PC-3 (cell line): ENCODE data around the gene TREML1. TPM values are rescaled to one million over a fixed set of nuclear protein-coding genes. Genes with fewer than 3 reads are reported as not detected.
A peak's percentile ranks its signal among the peaks of the same experiment; 100 is the strongest.
"Not testable (repeated sequence)": the region's sequence is repeated elsewhere in the genome, so short reads cannot be mapped to it uniquely, and the experiment has no call there.

Experiments
- ATAC-seq: fragments of 200-7000 bp; cut with Tn5 transposase; 2 replicates; pipeline ENCODE4 v1.9.1; 2020; ENCODE audit warnings: mild to moderate bottlenecking, moderate library complexity
- BruUV-seq: library from RNA; stranded (reverse); fragments of 400-500 nt; replicated peaks from 2 replicates; lab custom pipeline; 2021; lab: Mats Ljungman, UMichigan
- CTCF ChIA-PET: fragments of 300-600 bp; sonication (Branson Sonifier 250); formaldehyde crosslinking; loops from one replicate; lab custom pipeline; 2022; ENCODE audit warnings: antibody characterized with exemption; lab: Charles Lee
- POLR2A ChIA-PET: fragments of 300-600 bp; sonication (Branson Sonifier 250); formaldehyde crosslinking; loops from one replicate; lab custom pipeline; 2022; ENCODE audit warnings: antibody characterized with exemption; ENCODE audit not compliant: unreplicated experiment; lab: Charles Lee
- DNase-seq: peaks from one replicate; pipeline ENCODE4 v3.0.0-alpha.2; 2015
- H2AFZ ChIP-seq: fragments of 300-600 bp; sonication (generic); 2 replicates; pipeline ENCODE4 v1.6.0; 2016; ENCODE audit warnings: antibody characterized with exemption, low read length
- H3F3A ChIP-seq: fragments of 300-600 bp; sonication (generic); one replicate; pipeline ENCODE4 v1.6.0; 2017; ENCODE audit warnings: antibody characterized with exemption, low read length, control low read depth, mild to moderate bottlenecking; ENCODE audit not compliant: unreplicated experiment
- H3K27ac ChIP-seq: fragments of 300-600 bp; sonication (generic); 2 replicates; pipeline ENCODE4 v1.5.1; 2016; ENCODE audit warnings: mild to moderate bottlenecking, low read length
- H3K27me3 ChIP-seq: fragments of 300-600 bp; sonication (generic); 2 replicates; pipeline ENCODE4 v1.6.1; 2016; ENCODE audit warnings: low read length, mixed read lengths
- H3K36me3 ChIP-seq: fragments of 300-600 bp; sonication (generic); 2 replicates; pipeline ENCODE4 v1.6.1; 2016; ENCODE audit warnings: low read depth, mixed run types, low read length, mixed read lengths
- H3K4me1 ChIP-seq: fragments of 300-600 bp; sonication (generic); 2 replicates; pipeline ENCODE4 v1.5.1; 2016; ENCODE audit warnings: low read length; ENCODE audit not compliant: insufficient read depth
- H3K4me2 ChIP-seq: fragments of 300-600 bp; sonication (generic); 2 replicates; pipeline ENCODE4 v1.6.0; 2016; ENCODE audit warnings: low read length
- H3K4me3 ChIP-seq: fragments of 300-600 bp; sonication (generic); 2 replicates; pipeline ENCODE4 v1.5.1; 2016; ENCODE audit warnings: mild to moderate bottlenecking, low read length, mixed read lengths
- H3K79me2 ChIP-seq: fragments of 300-600 bp; sonication (generic); 2 replicates; pipeline ENCODE4 v1.6.1; 2017; ENCODE audit warnings: low read length, mixed read lengths
- H3K9ac ChIP-seq: fragments of 300-600 bp; sonication (generic); 2 replicates; pipeline ENCODE4 v1.6.0; 2016; ENCODE audit warnings: mild to moderate bottlenecking, low read length
- H3K9me2 ChIP-seq: fragments of 300-600 bp; sonication (generic); replicated peaks from 2 replicates; pipeline ENCODE4 v1.6.1; 2016; ENCODE audit warnings: mixed run types, low read length, mixed read lengths
- H3K9me3 ChIP-seq: fragments of 300-600 bp; sonication (generic); 2 replicates; pipeline ENCODE4 v1.6.1; 2016; ENCODE audit warnings: low read length, mixed read lengths
- H4K20me1 ChIP-seq: fragments of 300-600 bp; sonication (generic); 2 replicates; pipeline ENCODE4 v1.6.1; 2016; ENCODE audit warnings: low read length, mixed read lengths
- CTCF ChIP-seq: fragments of 300-600 bp; sonication (generic); conservative IDR thresholded peaks from 2 replicates; pipeline ENCODE4 v1.5.1; 2017; ENCODE audit warnings: antibody characterized with exemption, low read depth, mild to moderate bottlenecking, low read length
- EZH2 ChIP-seq: fragments of 300-600 bp; sonication (generic); IDR thresholded peaks from one replicate; pipeline ENCODE4 v1.6.1; 2017; ENCODE audit warnings: antibody characterized with exemption, mild to moderate bottlenecking, low read length; ENCODE audit not compliant: unreplicated experiment
- EZH2phosphoT487 ChIP-seq: fragments of 300-600 bp; sonication (generic); IDR thresholded peaks from 2 replicates; pipeline ENCODE4 v1.6.1; 2018; ENCODE audit warnings: mild to moderate bottlenecking, antibody characterized with exemption, low read length, borderline replicate concordance
- intact Hi-C: fragments of 100-400 bp; cut with micrococcal nuclease; formaldehyde crosslinking; loops from 2 replicates; pipeline ENCODE4 v1.9.0; 2023
- total RNA-seq: library from RNA; depleted of rRNA; stranded (reverse); fragments of >200 nt; gene quantifications from 2 replicates; pipeline ENCODE4 v1.2.3, GENCODE V29; 2014

The TREML1 gene
- total RNA-seq, 1 experiment from 2014 or later: not detected

DNA sequence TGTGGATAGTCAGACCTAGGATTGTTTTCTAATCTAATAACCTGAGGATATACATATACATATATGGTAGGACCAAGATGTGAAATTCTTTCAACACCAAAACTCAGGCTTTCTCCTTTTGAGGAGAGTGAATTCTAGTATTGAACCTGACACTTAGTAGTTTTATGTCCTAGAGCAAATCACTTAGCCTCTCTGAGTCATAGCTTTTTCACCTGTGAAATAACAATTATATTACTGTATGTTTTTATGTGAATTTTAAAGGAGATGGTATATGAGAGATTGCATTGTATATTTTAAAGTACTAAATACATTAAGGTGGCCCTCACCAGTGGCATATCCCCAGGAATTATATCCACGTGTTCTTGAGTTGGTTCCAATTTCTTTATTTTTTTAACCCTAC, 34.6 kb downstream of the TREML1 start:
- no peak for TF ChIP-seq CTCF
- TF ChIP-seq EZH2: no peak
- no peak for TF ChIP-seq EZH2phosphoT487
- Histone ChIP-seq H3K27ac (no peak overlapping the region), H2AFZ (no peak overlapping the region), H3K4me2 (no peak overlapping the region), H3K27me3 (no peaks in the 10 kb centered on the region), H3K4me3 (no peak overlapping the region), H3K79me2 (no peaks in the 10 kb centered on the region), H3K9me2 (no peaks in the 10 kb centered on the region), H3K36me3 (no peaks in the 10 kb centered on the region), H3K4me1 (no peaks in the 10 kb centered on the region), H3K9me3 (no peaks in the 10 kb centered on the region), H4K20me1 (no peaks in the 10 kb centered on the region), H3F3A (no peaks in the 10 kb centered on the region), H3K9ac (no peak overlapping the region)
- no peak for DNase-seq
- BruUV-seq: no TSS peak
- POLR2A ChIA-PET: no interaction called here
- CTCF ChIA-PET: no interaction called here
- ATAC-seq: peak; percentile 53
- intact Hi-C loops: no loop called here

- H3K9ac ChIP-seq, H3K27me3 ChIP-seq, H2AFZ ChIP-seq, POLR2A ChIA-PET, H3K4me2 ChIP-seq, ATAC-seq, CTCF ChIA-PET, H3K9me2 ChIP-seq, H3K36me3 ChIP-seq, intact Hi-C loops, DNase-seq, H3F3A ChIP-seq, H3K27ac ChIP-seq, H3K79me2 ChIP-seq, H4K20me1 ChIP-seq, BruUV-seq, H3K9me3 ChIP-seq, H3K4me3 ChIP-seq, H3K4me1 ChIP-seq: not testable (repeated sequence)
Observed at GRCh38 chr6:41115027-41115426, 39.1 kb downstream of the TREML1 start.

DNA sequence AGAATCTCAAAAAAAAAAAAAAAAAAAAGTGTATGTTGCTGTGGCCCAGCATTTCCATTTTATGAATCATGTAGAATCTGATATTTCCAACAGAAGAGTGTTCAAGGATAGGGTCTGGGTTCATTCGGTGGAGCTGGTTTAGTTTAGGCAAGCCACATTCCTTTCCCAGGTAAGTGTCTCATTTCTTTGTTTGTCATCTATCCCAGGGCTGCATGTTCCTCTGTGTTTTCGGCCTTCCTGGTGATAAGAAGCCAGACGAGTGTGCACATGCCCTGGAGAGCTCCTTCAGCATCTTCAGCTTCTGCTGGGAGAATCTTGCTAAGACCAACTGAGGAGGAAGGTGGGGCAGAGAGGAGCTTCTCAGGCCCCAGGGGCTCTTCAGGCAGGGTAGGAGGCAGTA, 43.1 kb downstream of the TREML1 start:
- no peak overlapping the region for H3K4me3 ChIP-seq
- no peak for ATAC-seq
- no peak for TF ChIP-seq EZH2phosphoT487
- no peak for TF ChIP-seq CTCF
- TF ChIP-seq EZH2: no peak
- no TSS peak for BruUV-seq
- intact Hi-C loops: no loop called here
- H3K36me3 ChIP-seq: no peaks in the 10 kb centered on the region
- no peaks in the 10 kb centered on the region for H4K20me1 ChIP-seq
- H3K79me2 ChIP-seq: no peaks in the 10 kb centered on the region
- no peak overlapping the region for H3K9ac ChIP-seq
- H3K9me2 ChIP-seq: no peaks in the 10 kb centered on the region
- no peaks in the 10 kb centered on the region for H3K4me1 ChIP-seq
- H3K27ac ChIP-seq: no peak overlapping the region
- H3K27me3 ChIP-seq: no peaks in the 10 kb centered on the region
- H3F3A ChIP-seq: no peaks in the 10 kb centered on the region
- H3K9me3 ChIP-seq: no peaks in the 10 kb centered on the region
- H2AFZ ChIP-seq: no peak overlapping the region
- CTCF ChIA-PET: no interaction called here
- no peak overlapping the region for H3K4me2 ChIP-seq
- DNase-seq: no peak
- POLR2A ChIA-PET: no interaction called here
